Pancreas (tissue), 10 donors: ENCODE results near the gene TRERF1. TPM values are rescaled to one million over a fixed set of nuclear protein-coding genes. Genes with fewer than 3 reads are reported as not detected.
"Not testable (repeated sequence)": the region's sequence is repeated elsewhere in the genome, so short reads cannot be mapped to it uniquely, and the experiment has no call there.

ENCODE experiments used
- ATAC-seq, 4 donors: fragments of 200-7000 bp; cut with Tn5 transposase; one replicate each; pipeline versions ENCODE4 v1.8.0 to v1.9.1; 2020; ENCODE audit warnings: mild to moderate bottlenecking in 4 of 4, moderate library complexity in 4 of 4
- DNase-seq, 6 donors: peaks; one replicate each; pipeline ENCODE4 v3.0.0-alpha.2; 2020
- FAIRE-seq: peaks from 2 replicates; lab custom pipeline; 2012; peaks lifted over from hg19 to GRCh38; lab: Jason Lieb, UNC
- H3K27ac ChIP-seq, 4 donors: fragments of 200-600 bp; sonication (generic); 1 replicate in 3 of 4; 2 replicates in 1 of 4; pipeline versions ENCODE4 v1.5.0 to v1.8.0; 2020
- H3K27me3 ChIP-seq, 4 donors: fragments of 200-600 bp; one replicate each; pipeline ENCODE4 v1.8.0; 2021
- H3K36me3 ChIP-seq, 3 donors: fragments of 200-600 bp; sonication (generic) in 1 of 3; one replicate each; pipeline versions ENCODE4 v1.5.0 to v1.8.0; 2020 to 2021
- H3K4me1 ChIP-seq, 3 donors: fragments of 200-600 bp; one replicate each; pipeline ENCODE4 v1.8.0; 2021
- H3K4me3 ChIP-seq, 4 donors: fragments of 200-600 bp; sonication (generic) in 2 of 4; one replicate each; pipeline versions ENCODE4 v1.5.0 to v1.8.0; 2020 to 2021
- H3K9me3 ChIP-seq, 4 donors: fragments of 200-600 bp; one replicate each; pipeline ENCODE4 v1.8.0; 2021
- WGBS, 2 donors: extraction: QIAGEN DNeasy Blood & Tissue Kit; methylation state at CpG; one replicate each; pipeline ENCODE4 v1.1.7; 2013; 5-methylcytosine and 5-hydroxymethylcytosine counted together
- intact Hi-C, 3 donors: fragments of 100-400 bp; cut with DNase I; formaldehyde crosslinking; loops; one replicate each; pipeline versions ENCODE4 v1.11.1 to v1.14.2; 2022
- polyA plus RNA-seq, 2 donors: library from polyadenylated mRNA; stranded (reverse); fragments of 200-250 nt; gene quantifications; one replicate each; pipeline ENCODE4 v1.2.3, GENCODE V29; 2013
- total RNA-seq, 6 donors: library from RNA; stranded (reverse); fragmentation: NEBNext Ultra II Directional in 4 of 6; extraction: Animal tissue kit (Norgen Biotek cat#: 25700) in 4 of 6; gene quantifications; one replicate each; pipeline versions ENCODE4 v1.2.1 to v1.2.4, GENCODE V29; 2021 to 2023
- TF ChIP-seq, protein P1 (sequence below), 4 donors: fragments of 200-600 bp; sonication (generic) in 3 of 4; IDR thresholded peaks; one replicate each; pipeline versions ENCODE4 v1.5.0 to v1.8.0; 2021; ENCODE audit warnings: antibody characterized with exemption in 4 of 4
- donor health status: healthy with polysubstance abuse.
- donor health status: DM: no; HTN: no; CAD: no; lungs with moderate emphysema.
- donor health status: DM: no; HTN: no; CAD: no.
- donor health status: control.
- donor health status: control.
- donor health status: Bipolar disorder and iron deficiency.
- donor health status: DM: yes; HTN: yes; CAD: no.
- donor health status: DM: no; HTN: no; CAD: no.
- donor health status: DM: no; HTN: no; CAD: no.
- donor health status: DM: yes; HTN: yes; CAD: no.

TRERF1 gene
- total and polyA plus RNA-seq, 8 donors: 0.94 to 2.5 (median 1.5) TPM

DNA sequence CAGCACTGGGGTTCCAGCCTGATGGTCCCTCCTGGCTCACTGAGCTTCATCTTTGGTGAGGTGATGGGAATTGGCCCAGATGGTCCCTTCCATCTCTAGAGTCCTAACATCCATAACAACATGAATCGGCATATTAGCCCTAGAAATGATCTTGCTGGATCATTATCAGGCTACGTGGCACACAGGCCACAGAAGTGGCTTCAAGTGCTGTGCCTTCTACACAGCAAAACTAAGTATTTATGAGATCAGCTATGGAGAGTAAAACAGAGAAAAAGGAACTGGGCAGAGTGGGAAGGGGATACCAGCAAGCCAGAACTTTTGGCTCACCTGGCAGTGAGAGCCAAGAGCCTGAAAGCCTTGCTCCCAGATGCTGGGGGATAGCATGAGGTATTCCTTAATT is 116.9 kb downstream of the TRERF1 start:
- TF ChIP-seq, protein P1, sequence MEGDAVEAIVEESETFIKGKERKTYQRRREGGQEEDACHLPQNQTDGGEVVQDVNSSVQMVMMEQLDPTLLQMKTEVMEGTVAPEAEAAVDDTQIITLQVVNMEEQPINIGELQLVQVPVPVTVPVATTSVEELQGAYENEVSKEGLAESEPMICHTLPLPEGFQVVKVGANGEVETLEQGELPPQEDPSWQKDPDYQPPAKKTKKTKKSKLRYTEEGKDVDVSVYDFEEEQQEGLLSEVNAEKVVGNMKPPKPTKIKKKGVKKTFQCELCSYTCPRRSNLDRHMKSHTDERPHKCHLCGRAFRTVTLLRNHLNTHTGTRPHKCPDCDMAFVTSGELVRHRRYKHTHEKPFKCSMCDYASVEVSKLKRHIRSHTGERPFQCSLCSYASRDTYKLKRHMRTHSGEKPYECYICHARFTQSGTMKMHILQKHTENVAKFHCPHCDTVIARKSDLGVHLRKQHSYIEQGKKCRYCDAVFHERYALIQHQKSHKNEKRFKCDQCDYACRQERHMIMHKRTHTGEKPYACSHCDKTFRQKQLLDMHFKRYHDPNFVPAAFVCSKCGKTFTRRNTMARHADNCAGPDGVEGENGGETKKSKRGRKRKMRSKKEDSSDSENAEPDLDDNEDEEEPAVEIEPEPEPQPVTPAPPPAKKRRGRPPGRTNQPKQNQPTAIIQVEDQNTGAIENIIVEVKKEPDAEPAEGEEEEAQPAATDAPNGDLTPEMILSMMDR (IDR thresholded peaks at IDR 0.05): no peak
- Histone ChIP-seq H3K9me3 (no peaks in the 10 kb centered on the region), H3K4me1 (no peaks in the 10 kb centered on the region), H3K27me3 (no peaks in the 10 kb centered on the region), H3K27ac (no peak overlapping the region), H3K4me3 (no peak overlapping the region), H3K36me3 (no peaks in the 10 kb centered on the region)
- ATAC-seq (no peak), FAIRE-seq (no peak), DNase-seq (no peak)
- WGBS, 2 donors: 93 to 96% methylated on average over 2 of the region's 2 CpGs
- intact Hi-C loops: no loop called here

- Histone ChIP-seq H3K4me1 (no peaks in the 10 kb centered on the region), H3K27me3 (no peaks in the 10 kb centered on the region), H3K9me3 (no peaks in the 10 kb centered on the region), H3K27ac (no peak overlapping the region), H3K4me3 (no peak overlapping the region), H3K36me3 (no peaks in the 10 kb centered on the region)
- FAIRE-seq: no peak
- DNase-seq: no peak
- TF ChIP-seq, protein P1 (IDR thresholded peaks at IDR 0.05): no peak
- WGBS, 2 donors: 77 to 94% methylated on average over 6 of the region's 6 CpGs
- intact Hi-C loops: no loop called here
- no peak for ATAC-seq
Measured at GRCh38 chr6:42333612-42334011, 118.1 kb downstream of the TRERF1 start.

GRCh38 chr6:42332916-42333315 is 118.8 kb downstream of the TRERF1 start:
- 83 to 88% methylated on average over 4 of the region's 4 CpGs for WGBS, 2 donors
- DNase-seq: no peak

DNA sequence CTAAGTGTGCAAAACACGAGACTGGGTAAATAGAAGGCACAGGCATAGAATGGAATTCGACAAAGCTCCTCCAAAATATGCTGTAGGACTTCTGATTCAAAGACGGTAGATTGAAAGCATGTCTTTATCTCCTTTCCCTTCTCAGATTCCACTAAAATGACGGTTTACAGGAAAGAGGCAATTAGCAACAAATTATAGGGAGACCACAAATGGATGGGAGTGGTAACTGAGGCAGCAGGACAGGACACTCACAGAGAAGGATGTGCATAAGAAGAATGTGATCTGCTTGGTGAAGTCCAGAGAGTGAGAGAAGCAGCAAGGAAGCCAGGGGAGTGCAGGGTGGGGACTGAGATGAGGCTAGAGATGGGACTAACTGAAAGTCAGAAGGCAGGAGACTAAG is 120.7 kb downstream of the TRERF1 start:
- Histone ChIP-seq H3K36me3 (no peaks in the 10 kb centered on the region), H3K9me3 (no peaks in the 10 kb centered on the region), H3K27me3 (no peaks in the 10 kb centered on the region), H3K4me1 (peaks cover 0 to 5% (median 0%) of the 10 kb centered on the region in 3 donors), H3K27ac (no peak overlapping the region), H3K4me3 (no peak overlapping the region)
- WGBS, 2 donors: 76 to 78% methylated on average over 4 of the region's 4 CpGs
- TF ChIP-seq, protein P1 (IDR thresholded peaks at IDR 0.05): no peak
- ATAC-seq (no peak), FAIRE-seq (no peak), DNase-seq (no peak)
- intact Hi-C loops: no loop called here

More at GRCh38 chr6:42332916-42333315, 118.8 kb downstream of the TRERF1 start:
- H3K27ac ChIP-seq: no peak overlapping the region
- no peaks in the 10 kb centered on the region for H3K9me3 ChIP-seq
- H3K4me3 ChIP-seq: no peak overlapping the region
- H3K36me3 ChIP-seq: no peaks in the 10 kb centered on the region
- no peaks in the 10 kb centered on the region for H3K27me3 ChIP-seq
- ATAC-seq (no peak), FAIRE-seq (no peak)
- no peaks in the 10 kb centered on the region for H3K4me1 ChIP-seq
- intact Hi-C loops: no loop called here
- TF ChIP-seq, protein P1 (IDR thresholded peaks at IDR 0.05): no peak

DNA sequence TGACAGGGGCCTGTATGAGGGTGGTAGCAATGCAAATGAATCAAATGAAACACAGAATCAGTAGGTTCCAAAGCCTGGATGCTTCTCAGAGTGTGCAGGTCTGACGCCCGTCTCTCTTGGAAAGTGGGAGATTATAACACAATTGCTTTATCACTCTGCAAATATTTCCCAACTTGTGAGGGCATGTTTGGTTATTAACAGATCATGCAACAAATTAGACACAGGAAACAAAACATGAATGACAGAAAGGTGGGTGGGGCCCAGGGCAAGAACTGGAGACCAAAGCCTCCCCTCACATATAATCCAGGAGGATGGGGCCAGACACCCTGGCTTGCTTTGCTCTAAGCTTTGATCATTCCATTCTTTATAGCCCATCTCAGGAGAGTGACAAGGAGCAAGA is 125.5 kb downstream of the TRERF1 start:
- 7 to 17% methylated on average over 2 of the region's 2 CpGs for WGBS, 2 donors
- intact Hi-C loops: no loop called here
- ATAC-seq (peak in 3 of 4 donors; percentile 27 to 53 (median 28)), FAIRE-seq (no peak), DNase-seq (no peak)
- H3K27ac ChIP-seq: no peak overlapping the region
- no peak overlapping the region for H3K4me3 ChIP-seq
- H3K27me3 ChIP-seq: no peaks in the 10 kb centered on the region
- no peaks in the 10 kb centered on the region for H3K9me3 ChIP-seq
- TF ChIP-seq, protein P1 (IDR thresholded peaks at IDR 0.05): no peak
- peaks cover 0 to 6% (median 0%) of the 10 kb centered on the region in 3 donors for H3K4me1 ChIP-seq
- H3K36me3 ChIP-seq: no peaks in the 10 kb centered on the region

GRCh38 chr6:42324656-42325324 is 126.9 kb downstream of the TRERF1 start:
- H3K9me3 ChIP-seq, FAIRE-seq, H3K27me3 ChIP-seq, H3K36me3 ChIP-seq, H3K4me3 ChIP-seq, H3K27ac ChIP-seq, H3K4me1 ChIP-seq, DNase-seq, intact Hi-C loops, ATAC-seq: not testable (repeated sequence)
- 95 to 96% methylated on average over 5 of the region's 5 CpGs for WGBS, 2 donors
